HepG2 (cell line): Measurements from ENCODE around the gene TMEM143. TPM values are rescaled to one million over a fixed set of nuclear protein-coding genes. Genes with fewer than 3 reads are reported as not detected.

Experiments
- AKNA ChIP-seq: sonication (generic); formaldehyde crosslinking; IDR thresholded peaks from 2 replicates; pipeline ENCODE4 v1.4.0; 2020; ENCODE audit warnings: missing genetic modification reagents, borderline replicate concordance
- HNRNPLL ChIP-seq: fragments of 200-400 bp; formaldehyde crosslinking; IDR thresholded peaks from 2 replicates; pipeline ENCODE4 v1.6.1; 2017; ENCODE audit warnings: mild to moderate bottlenecking, low read depth, low read length; ENCODE audit not compliant: poor library complexity, severe bottlenecking
- KAT8 ChIP-seq: IDR thresholded peaks from 2 replicates; pipeline ENCODE4 v1.6.1; 2016; ENCODE audit warnings: missing genetic modification reagents, missing compliant biosample characterization
- KDM4B ChIP-seq: sonication (generic); formaldehyde crosslinking; IDR thresholded peaks from 2 replicates; pipeline ENCODE4 v1.4.0; 2020; ENCODE audit warnings: missing genetic modification reagents
- POLR2A ChIP-seq, 2 experiments: IDR thresholded peaks; 2 replicates each; pipeline ENCODE4 v1.6.1; 2011; ENCODE audit warnings: low read depth in 2 of 2, low read length in 2 of 2, mild to moderate bottlenecking in 1 of 2, moderate library complexity in 1 of 2; ENCODE audit not compliant: insufficient read depth in 1 of 2
- POLR2AphosphoS5 ChIP-seq: IDR thresholded peaks from 2 replicates; pipeline ENCODE4 v1.6.1; 2012; ENCODE audit warnings: low read depth, low read length
- POLR2G ChIP-seq: fragments of 200-400 bp; formaldehyde crosslinking; IDR thresholded peaks from 2 replicates; pipeline ENCODE4 v1.6.1; 2018; ENCODE audit warnings: mild to moderate bottlenecking, low read depth, low read length, moderate library complexity
- SNRNP70 ChIP-seq: fragments of 200-400 bp; formaldehyde crosslinking; IDR thresholded peaks from 2 replicates; pipeline ENCODE4 v1.6.1; 2017; ENCODE audit warnings: mild to moderate bottlenecking, low read depth, low read length, moderate library complexity
- SRY ChIP-seq: sonication (generic); formaldehyde crosslinking; IDR thresholded peaks from 2 replicates; pipeline ENCODE4 v1.8.0; 2022; ENCODE audit warnings: mild to moderate bottlenecking, missing genetic modification reagents
- THAP11 ChIP-seq: IDR thresholded peaks from 2 replicates; pipeline ENCODE4 v1.6.1; 2016; ENCODE audit warnings: missing biosample characterization, missing genetic modification reagents
- ZBTB7B ChIP-seq: sonication (generic); formaldehyde crosslinking; IDR thresholded peaks from 2 replicates; pipeline ENCODE4 v1.4.0; 2020; ENCODE audit warnings: missing genetic modification reagents
- ZFP90 ChIP-seq: sonication (generic); formaldehyde crosslinking; IDR thresholded peaks from 2 replicates; pipeline ENCODE4 v1.8.0; 2022; ENCODE audit warnings: missing genetic modification reagents, mild to moderate bottlenecking, inconsistent platforms, borderline replicate concordance
- ZNF280D ChIP-seq: sonication (generic); formaldehyde crosslinking; IDR thresholded peaks from 2 replicates; pipeline ENCODE4 v1.5.1; 2020; ENCODE audit warnings: mild to moderate bottlenecking, missing genetic modification reagents
- ZNF282 ChIP-seq: fragments of 450-650 bp; IDR thresholded peaks from 2 replicates; pipeline ENCODE4 v1.6.1; 2018; ENCODE audit not compliant: partially characterized antibody
- ZSCAN31 ChIP-seq: sonication (generic); formaldehyde crosslinking; IDR thresholded peaks from 2 replicates; pipeline ENCODE4 v1.5.0; 2020; ENCODE audit warnings: low read depth, mild to moderate bottlenecking, missing genetic modification reagents
- polyA plus RNA-seq, 8 experiments: library from polyadenylated mRNA; depleted of rRNA in 3 of 8; stranded (reverse) in 7 of 8; unstranded in 1 of 8; fragments of >200 nt; fragmentation: Illumina TruSeq in 4 of 8; extraction: Trizol in 4 of 8; gene quantifications; 2 replicates each; pipeline versions ENCODE4 v1.2.1 to v1.2.3, GENCODE V29; 2011 to 2016; ENCODE audit warnings: low read depth in 4 of 8, missing spikeins in 1 of 8, mixed read lengths in 1 of 8; ENCODE audit not compliant: insufficient read depth in 1 of 8
- total RNA-seq, 5 experiments: library from RNA; depleted of rRNA; stranded (reverse); fragments of >200 nt; fragmentation: Illumina TruSeq; extraction: Trizol; gene quantifications; 2 replicates each; pipeline ENCODE4 v1.2.3, GENCODE V29; 2016; ENCODE audit warnings: low read depth in 1 of 5
- TF ChIP-seq, protein P1 (sequence below): IDR thresholded peaks from 2 replicates; pipeline ENCODE4 v1.6.1; 2012; ENCODE audit warnings: inconsistent platforms
- TF ChIP-seq, protein P2 (sequence below): sonication (generic); formaldehyde crosslinking; IDR thresholded peaks from 2 replicates; pipeline ENCODE4 v1.4.0; 2020; ENCODE audit warnings: low read depth, missing genetic modification reagents

Gene TMEM143
- total and polyA plus RNA-seq, 2 of the 13 experiments (the other 11 are each of a cell fraction or from before 2014, with no cell fraction given) = 7.7 to 11.3 TPM

DNA sequence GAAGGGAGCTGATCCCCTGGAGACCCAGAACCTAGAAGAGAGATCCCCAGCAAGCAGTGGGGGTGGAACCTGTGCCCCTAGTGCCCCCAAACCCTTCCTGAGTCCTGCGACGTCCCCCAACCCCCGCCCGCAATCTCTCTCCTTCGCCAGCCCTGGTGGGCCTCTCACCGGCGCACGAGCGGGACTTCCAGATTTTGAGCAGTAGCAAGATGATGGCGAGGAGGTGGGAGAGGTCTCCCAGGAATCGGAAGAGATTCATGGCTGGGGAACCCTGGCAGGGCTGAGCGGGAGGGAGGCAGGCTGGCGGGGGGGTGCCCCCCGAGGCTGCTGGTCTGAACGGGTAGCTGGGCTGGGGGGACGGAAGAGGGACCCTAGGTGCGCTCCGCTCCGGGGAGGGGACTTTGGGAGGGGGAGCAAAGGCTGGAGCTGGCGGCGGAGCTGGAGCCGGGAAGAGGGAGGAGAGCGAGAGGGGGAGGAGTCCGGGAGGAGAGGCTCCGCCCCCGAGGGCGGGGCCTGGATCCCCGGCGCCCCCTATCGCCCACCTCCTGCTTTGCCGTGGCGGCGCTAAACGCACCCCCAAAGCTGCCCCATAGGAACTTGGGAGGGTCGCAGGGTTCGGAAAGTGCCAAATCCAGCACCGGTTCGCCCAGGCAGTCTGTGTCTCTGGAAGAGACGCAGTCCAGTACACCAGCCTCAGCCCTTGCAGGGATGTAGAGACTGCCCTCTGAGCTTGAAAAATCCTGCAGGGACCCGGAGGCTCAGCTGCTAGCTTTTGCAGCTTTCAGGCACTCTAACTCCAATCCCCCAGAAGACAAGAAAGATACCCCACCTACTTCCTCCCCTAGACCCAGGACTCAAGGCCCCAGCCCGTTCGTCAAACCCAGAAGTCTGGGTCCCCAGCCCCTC lies 27.6 kb upstream of the TMEM143 start, which contains the start of gene KDELR1 (continued):
- TF ChIP-seq SRY = no peak; the same call in 1 of the 2 replicates
- peak; percentile 77 for TF ChIP-seq POLR2G
- TF ChIP-seq ZFP90 (CRISPR knock-in tag) = no peak
- no peak for TF ChIP-seq ZNF282
- peak; percentile 79 for TF ChIP-seq POLR2AphosphoS5
- TF ChIP-seq ZNF280D = 0 out of 2 replicates have a peak, but pooled peaks have one; percentile 74
- peak; percentile 50; the same call in 1 of the 2 replicates for TF ChIP-seq KAT8
- TF ChIP-seq AKNA (CRISPR knock-in tag) = no peak
- peak; percentile 70; the same call in 1 of the 2 replicates for TF ChIP-seq ZBTB7B (CRISPR knock-in tag)
- TF ChIP-seq HNRNPLL = peak; percentile 50
- TF ChIP-seq, protein P1, sequence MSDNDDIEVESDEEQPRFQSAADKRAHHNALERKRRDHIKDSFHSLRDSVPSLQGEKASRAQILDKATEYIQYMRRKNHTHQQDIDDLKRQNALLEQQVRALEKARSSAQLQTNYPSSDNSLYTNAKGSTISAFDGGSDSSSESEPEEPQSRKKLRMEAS = no peak
- TF ChIP-seq, protein P2, sequence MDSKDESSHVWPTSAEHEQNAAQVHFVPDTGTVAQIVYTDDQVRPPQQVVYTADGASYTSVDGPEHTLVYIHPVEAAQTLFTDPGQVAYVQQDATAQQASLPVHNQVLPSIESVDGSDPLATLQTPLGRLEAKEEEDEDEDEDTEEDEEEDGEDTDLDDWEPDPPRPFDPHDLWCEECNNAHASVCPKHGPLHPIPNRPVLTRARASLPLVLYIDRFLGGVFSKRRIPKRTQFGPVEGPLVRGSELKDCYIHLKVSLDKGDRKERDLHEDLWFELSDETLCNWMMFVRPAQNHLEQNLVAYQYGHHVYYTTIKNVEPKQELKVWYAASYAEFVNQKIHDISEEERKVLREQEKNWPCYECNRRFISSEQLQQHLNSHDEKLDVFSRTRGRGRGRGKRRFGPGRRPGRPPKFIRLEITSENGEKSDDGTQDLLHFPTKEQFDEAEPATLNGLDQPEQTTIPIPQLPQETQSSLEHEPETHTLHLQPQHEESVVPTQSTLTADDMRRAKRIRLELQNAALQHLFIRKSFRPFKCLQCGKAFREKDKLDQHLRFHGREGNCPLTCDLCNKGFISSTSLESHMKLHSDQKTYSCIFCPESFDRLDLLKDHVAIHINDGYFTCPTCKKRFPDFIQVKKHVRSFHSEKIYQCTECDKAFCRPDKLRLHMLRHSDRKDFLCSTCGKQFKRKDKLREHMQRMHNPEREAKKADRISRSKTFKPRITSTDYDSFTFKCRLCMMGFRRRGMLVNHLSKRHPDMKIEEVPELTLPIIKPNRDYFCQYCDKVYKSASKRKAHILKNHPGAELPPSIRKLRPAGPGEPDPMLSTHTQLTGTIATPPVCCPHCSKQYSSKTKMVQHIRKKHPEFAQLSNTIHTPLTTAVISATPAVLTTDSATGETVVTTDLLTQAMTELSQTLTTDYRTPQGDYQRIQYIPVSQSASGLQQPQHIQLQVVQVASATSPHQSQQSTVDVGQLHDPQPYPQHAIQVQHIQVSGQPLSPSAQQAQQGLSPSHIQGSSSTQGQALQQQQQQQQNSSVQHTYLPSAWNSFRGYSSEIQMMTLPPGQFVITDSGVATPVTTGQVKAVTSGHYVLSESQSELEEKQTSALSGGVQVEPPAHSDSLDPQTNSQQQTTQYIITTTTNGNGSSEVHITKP (CRISPR knock-in tag) = no peak
- peak in 1 of 2 experiments; percentile 73; a peak in 3 of 4 replicates for TF ChIP-seq POLR2A (IDR thresholded peaks at IDR 0.05; ENCODE audit: insufficient read depth in 1 of 2, low read depth in 2 of 2, low read length in 2 of 2)
- no peak for TF ChIP-seq ZSCAN31 (CRISPR knock-in tag)
- TF ChIP-seq THAP11 (CRISPR knock-in tag) = peak; percentile 72; the same call in 1 of the 2 replicates
- no peak for TF ChIP-seq SNRNP70
- TF ChIP-seq KDM4B (CRISPR knock-in tag) = peak; percentile 25; the same call in 1 of the 2 replicates
